Fibroblast of skin of left biceps (primary cell): ENCODE measurements around the gene CFAP73.
"Not testable (repeated sequence)": the region's sequence is repeated elsewhere in the genome, so short reads cannot be mapped to it uniquely, and the experiment has no call there.

Experiments used
- DNase-seq, 2 experiments: peaks; one replicate each; pipeline ENCODE4 v3.0.0-alpha.2; 2013; ENCODE audit warnings: low read depth in 2 of 2

CFAP73 gene

DNA sequence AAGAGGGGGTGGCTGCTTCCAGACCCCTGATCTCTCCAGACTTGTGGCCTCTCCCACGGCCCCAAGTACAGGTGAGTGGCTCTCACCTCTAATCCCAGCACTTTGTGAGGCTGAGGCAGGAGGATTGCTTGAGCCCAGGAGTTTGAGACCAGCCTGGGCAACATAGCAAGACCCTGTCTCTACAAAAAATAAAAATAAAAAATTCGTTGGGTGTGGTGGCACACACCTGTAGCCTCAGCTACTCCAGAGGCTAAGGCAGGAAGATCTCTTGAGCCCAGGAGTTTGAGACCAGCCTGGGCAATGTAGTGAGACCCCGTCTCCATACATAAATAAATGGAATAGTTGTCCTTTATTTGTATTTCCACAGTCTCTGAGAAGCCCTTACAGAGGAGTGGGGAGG is 7.8 kb upstream of the CFAP73 start:
- DNase-seq: not testable (repeated sequence)

DNA sequence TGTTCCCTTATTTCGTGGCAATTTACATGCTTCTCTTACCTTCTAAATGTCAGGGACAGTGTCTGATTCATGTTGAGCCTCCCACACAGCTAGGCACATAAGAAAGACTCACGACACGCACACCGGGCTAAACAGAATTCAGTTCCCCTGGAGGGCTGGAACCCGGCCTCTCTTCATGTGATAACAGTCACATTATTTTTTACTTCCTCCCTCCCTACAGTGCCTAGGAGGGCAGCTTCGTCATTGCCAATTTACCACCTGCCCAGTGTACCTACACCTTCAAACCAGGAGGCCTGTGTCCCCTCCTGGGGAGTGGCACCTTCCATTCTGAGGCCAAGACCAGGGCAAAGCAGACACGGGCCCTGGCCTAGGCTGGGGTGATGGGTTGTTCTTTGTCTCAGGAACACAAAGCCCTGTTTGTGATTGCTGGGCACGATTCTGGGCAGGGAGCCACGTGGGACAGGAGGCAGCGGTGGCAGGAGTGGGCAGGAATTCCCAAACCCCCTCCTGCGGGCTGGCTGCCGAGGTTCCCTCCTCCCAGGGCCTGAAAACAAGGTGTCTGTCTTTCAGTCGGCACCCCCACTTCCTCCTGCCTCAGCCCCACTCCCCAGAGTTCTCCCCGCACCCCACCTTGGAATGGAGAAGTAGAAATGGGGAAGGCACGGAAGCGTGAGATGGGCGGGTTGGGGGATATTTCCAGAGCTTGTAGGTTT is 7.2 kb upstream of the CFAP73 start:
- DNase-seq: no peak

GRCh38 chr12:113142886-113143332 is 6.6 kb upstream of the CFAP73 start:
- no peak for DNase-seq

DNA sequence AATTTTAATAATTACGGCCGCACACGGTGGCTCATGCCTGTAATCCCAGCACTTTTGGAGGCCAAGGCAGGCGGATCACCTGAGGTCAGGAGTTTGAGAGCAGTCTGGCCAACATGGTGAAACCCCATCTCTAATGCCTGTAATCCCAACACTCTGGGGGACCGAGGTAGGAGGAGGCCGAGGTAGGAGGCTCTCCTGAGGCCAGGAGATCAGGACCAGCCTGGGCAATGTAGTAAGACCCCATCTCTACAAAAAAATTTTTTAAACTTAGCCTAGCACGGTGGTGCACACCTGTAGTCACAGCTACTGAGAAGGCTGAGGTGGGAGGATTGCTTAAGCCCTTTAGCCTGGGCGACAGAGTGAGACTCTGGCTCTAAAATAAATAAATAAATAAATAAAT is 5.6 kb upstream of the CFAP73 start:
- DNase-seq: no peak

GRCh38 chr12:113144806-113145205 is 4.7 kb upstream of the CFAP73 start:
- DNase-seq: no peak

DNA sequence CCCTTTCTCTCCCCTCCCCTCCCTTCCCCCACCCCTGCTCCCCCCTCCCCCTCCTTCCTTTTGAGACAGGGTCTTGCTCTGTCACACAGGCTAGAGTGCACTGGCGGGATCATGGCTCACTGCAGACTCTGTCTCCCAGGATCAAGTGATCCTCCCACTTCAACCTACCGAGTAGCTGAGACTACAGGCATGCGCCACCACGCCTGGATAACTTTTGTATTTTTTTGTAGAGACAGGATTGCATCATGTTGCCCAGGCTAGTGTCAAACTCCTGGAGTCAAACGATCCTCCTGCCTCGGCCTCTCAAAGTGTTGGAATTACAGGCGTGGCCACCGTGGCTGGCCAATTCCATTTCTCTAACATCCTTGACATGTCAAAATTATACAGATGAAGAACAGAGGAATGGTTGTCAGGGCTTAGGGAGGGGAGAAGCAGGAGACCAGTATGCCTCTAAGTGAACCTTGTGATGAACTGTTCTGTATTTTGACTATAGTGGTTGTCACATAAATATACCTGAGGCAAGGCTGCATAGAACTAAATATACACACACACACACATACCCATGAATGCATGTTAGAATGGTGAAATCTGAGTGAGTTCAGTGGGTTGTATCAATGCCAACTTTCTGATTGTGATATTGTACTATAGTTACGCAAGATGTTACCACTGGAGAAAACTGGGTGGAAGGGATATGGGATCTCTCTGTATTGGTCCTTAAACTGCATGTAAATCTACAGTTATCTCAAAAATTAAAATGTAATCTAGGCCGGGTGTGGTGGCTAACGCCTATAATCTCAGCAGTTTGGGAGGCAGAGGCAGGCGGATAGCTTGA is 3.6 kb upstream of the CFAP73 start:
- DNase-seq: no peak

DNA sequence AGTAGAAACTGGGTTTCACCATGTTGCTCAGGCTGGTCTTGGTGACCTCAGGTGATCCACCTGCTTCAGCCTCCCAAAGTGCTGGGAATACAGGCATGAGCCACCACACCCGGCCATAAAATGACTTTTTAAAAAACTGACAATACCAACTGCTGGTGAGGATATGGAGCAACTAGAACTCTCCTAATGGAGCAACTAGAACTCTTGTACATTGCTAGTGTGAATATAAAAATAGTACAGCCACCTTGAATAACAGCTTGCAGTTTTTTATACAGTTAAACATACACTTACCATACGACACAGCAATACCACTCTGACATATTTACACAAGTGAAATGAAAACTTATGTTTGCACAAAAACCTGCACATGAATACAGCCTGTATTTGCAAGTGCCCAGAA is 2.5 kb upstream of the CFAP73 start:
- DNase-seq: no peak

DNA sequence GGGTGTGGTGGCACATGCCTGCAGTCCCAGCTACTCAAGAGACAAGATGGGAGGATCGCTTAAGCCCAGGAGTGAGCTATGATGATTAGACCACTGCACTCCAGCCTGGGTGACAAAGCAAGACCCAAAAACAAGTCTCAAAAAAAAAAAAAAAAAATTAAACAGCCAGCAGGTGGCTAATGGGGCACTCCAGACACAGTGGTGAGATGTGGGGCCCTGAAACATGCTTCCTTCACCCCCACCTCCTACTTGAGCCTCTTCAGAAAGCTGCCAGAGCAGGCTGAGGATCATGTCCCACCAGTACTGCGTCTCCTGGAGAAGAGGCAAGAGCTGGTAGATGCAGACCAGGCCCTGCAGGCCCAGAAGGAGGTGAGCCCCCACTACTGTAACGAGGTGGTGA is 2.1 kb downstream of the CFAP73 start:
- DNase-seq: no peak

- no peak for DNase-seq
Measured at GRCh38 chr12:113152196-113152834, 2.8 kb downstream of the CFAP73 start.

- peak in 1 of 2 experiments; percentile 15 for DNase-seq
Measured at GRCh38 chr12:113152835-113153814, 3.6 kb downstream of the CFAP73 start.

- DNase-seq: no peak
Measured at GRCh38 chr12:113154351-113154973, 4.9 kb downstream of the CFAP73 start.

DNA sequence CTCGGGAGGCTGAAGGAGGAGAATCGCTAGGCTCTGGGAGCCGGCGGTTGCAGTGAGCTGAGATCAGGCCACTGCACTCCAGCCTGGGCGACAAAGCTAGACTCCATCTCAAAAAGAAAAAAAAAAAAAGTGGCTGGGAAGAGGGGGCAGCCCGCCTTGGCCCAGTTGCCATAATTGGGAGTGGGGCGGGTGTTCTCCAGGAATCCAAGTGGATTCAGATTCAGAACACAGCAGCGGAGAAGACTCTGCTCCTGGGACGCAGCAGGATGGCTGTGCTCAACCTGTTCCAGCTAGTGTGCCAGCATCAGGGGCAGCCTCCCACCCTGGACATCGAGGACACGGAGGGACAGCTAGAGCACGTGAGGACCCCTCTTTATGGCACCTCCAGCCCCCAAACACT is 5.5 kb downstream of the CFAP73 start:
- no peak for DNase-seq

DNA sequence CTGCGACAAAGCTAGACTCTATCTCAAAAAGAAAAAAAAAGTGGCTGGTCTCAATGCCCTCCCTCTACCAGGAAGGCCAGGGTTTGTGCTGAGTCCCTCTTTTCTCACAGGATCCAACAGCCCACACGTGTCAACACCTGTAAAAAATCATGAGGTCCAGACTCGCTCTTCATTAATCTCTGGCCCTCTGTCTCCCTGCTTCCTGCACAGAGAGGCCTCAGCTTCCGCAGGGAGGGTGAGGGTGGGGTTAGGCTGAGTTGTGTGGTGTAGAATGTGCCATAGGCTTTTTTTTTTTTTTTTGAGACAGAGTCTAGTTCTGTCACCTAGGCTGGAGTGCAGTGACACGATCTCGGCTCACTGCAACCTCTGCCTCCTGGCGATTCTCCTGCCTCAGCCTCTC is 6.1 kb downstream of the CFAP73 start:
- DNase-seq: no peak

DNA sequence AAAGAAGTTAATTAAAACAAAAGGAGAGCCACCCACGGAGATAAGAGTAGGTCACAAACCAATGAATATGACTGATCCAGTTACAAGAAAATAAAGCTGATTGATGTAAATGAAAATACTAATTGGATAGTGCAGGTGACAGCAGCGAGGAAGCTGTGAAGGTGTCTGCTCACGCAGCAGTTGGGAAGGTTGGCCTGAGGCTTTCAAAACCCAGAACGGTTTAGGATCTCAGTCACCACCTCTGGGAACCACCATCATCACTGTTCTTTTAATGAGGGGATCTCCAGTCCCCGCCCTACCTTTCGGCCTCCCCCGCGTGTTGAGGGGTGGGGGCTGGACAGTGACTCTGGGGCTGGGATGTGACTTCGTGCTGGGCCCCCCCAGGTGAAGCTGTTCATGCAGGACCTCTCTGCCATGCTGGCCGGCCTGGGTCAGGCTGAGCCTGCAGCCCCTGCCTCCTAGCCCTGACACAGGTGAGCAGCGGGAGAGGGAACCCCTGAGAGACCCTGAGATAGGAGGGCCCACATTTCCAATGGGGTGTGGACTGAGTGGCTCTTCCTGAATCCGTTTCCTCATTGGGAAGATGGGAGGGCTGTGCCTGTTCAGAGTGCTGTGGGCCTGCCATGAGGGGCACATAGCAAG is 7.8 kb downstream of the CFAP73 start:
- DNase-seq: no peak

DNA sequence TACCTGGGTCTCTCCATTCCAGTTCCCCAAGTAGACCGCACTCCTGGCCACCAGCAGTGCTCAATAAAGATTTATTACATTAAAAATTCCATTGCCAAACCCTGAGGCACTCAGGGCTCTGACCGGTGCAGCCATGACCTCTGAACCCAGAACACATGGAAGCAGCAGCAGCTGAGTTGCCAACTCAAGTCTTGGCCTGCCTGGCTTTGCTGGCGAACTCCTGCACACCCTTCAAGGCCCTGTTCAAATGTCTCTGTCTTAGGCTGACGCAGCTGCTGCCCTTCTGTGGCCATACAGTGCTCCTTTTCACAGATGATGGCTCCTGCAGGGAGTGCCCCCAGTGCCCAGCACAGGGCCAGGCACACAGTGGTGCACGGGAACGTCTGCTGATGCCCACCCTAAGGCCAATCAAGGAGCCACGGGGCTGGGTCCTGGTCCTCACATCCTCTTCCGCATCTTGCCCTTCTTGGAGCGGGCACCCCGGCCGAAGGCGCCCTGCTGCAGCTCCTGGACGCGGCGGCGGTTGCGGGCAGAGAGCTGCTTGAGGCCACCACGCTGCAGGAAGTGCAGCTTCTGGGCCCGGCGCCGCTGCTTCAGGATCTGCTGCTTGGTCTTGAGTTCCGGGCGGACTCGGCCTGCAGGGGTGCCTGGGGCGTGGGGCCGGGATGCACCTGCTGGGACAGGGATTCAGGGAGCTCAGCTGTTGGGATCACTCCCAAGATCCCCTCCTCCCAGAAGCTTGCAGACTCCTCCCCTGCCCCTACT is 9.1 kb downstream of the CFAP73 start:
- no peak for DNase-seq

- no peak for DNase-seq
Measured at GRCh38 chr12:113159937-113160336, 10.4 kb downstream of the CFAP73 start.

DNA sequence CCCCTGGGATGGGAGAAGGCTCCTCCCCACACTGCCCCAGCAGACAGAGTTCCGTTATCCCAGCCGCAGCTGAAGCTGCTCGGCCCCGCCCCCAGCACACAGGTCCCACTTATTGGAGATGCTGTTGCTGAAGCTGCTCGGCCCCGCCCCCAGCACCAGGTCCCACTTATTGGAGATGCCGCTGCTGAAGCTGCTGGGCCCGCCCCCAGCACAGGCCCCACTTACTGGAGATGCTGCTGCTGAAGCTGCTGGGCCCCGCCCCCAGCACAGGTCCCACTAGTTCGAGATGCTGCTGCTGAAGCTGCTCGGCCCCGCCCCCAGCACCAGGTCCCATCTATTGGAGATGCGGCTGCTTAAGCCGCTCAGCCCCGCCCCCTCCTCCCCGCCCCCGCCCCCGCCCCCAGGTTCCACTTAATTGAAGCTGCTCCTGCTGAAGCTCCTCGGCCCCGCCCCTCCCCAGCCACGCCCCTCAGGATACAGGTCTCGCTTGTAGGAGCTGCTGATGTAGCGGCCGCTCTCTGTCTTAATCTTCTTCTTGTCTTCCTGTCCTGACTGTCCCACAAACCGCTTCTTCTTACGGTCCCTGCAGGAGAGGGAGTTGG is 12.0 kb downstream of the CFAP73 start:
- no peak for DNase-seq

DNA sequence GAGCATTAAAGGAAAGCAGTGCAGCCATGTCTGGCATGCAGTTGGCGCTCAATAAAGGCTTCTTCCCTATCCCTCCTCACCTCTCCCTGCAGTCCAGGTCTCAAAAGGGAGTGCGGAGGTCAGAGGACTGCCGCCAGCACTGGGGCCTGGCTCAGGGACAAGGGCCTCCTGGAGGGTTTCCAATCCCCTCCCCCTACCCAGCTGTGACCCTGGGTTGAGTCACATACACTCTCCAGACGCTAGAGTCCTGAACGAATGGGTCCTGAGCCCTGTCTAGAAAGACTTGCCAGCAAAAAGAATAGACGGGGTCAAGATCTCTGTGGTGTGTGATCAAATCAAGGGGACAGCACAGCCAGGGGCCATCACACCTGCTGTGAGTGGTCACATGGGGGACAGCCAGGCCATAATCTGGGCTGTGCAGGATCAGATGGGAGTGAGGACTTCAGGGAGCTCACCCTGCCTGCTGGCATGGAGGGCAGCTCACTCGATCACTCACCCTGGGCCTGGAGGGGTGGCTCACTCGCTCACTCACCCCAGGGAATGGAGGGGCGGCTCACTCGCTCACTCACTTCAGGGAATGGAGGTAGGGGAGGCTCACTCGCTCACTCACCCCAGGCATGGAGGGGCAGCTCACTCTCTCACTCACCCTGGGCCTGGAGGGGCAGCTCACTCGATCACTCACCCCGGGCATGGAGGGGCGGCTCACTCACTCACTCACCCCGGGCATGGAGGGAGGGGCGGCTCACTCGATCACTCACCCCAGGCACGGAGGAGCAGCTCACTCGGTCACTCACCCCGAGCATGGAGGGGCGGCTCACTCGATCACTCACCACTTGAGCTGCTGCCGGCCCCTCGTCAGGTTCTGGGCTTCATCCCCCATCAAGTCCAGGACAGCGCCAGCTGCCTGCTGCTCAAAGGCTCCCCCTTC is 12.8 kb downstream of the CFAP73 start:
- no peak for DNase-seq
